Lower leg skin (tissue), 4 donors: ENCODE results near the gene NR6A1. TPM values are rescaled to one million over a fixed set of nuclear protein-coding genes. Genes with fewer than 3 reads are reported as not detected.

ENCODE experiments used
- DNase-seq, 2 donors: peaks; one replicate each; pipeline ENCODE4 v3.0.0-alpha.2; 2019; ENCODE audit warnings: low spot score in 2 of 2
- H3K4me3 ChIP-seq: fragments of 200-600 bp; sonication (generic); 2 replicates; pipeline ENCODE4 v1.5.1; 2017; ENCODE audit warnings: mild to moderate bottlenecking, low read depth; ENCODE audit not compliant: poor library complexity, severe bottlenecking
- CTCF ChIP-seq, 3 donors: fragments of 450-650 bp; IDR thresholded peaks; one replicate each; pipeline ENCODE4 v1.5.1; 2016; ENCODE audit warnings: antibody characterized with exemption in 3 of 3, mild to moderate bottlenecking in 3 of 3, moderate library complexity in 2 of 3
- POLR2A ChIP-seq, 2 donors: fragments of 450-650 bp; IDR thresholded peaks; one replicate each; pipeline ENCODE4 v1.6.1; 2016 to 2017; ENCODE audit warnings: antibody characterized with exemption in 2 of 2, mild to moderate bottlenecking in 1 of 2, moderate library complexity in 1 of 2
- WGBS, 2 donors: methylation state at CpG; one replicate each; pipeline ENCODE4 v1.1.5; 2018; 5-methylcytosine and 5-hydroxymethylcytosine counted together
- intact Hi-C: fragments of 100-400 bp; cut with DNase I; formaldehyde crosslinking; loops from one replicate; pipeline ENCODE4 v1.15.0; 2023; ENCODE audit warnings: low total_unique reads
- total RNA-seq, 4 donors: library from RNA; depleted of rRNA; stranded (reverse); fragments of >200 nt; gene quantifications; one replicate each; pipeline ENCODE4 v1.1.0, GENCODE V29; 2016

Gene NR6A1
- total RNA-seq, 4 donors from 2014 or later = 3.0 to 4.9 (median 3.8) TPM

- 65% methylated on average over 3 of the region's 3 CpGs for WGBS, 2 donors
- intact Hi-C loops = no loop called here
- TF ChIP-seq CTCF (IDR thresholded peaks at IDR 0.05) (no peak), POLR2A (IDR thresholded peaks at IDR 0.05) (no peak)
- no peak overlapping the region for H3K4me3 ChIP-seq
- DNase-seq = no peak
These were observed 8.5 kb downstream of the NR6A1 start for GRCh38 chr9:124762633-124763032.

- no peak overlapping the region for H3K4me3 ChIP-seq
- intact Hi-C loops = no loop called here
- no peak for TF ChIP-seq CTCF (IDR thresholded peaks at IDR 0.05)
- no peak for TF ChIP-seq POLR2A (IDR thresholded peaks at IDR 0.05)
- WGBS, 2 donors = 84 to 87% methylated on average over 3 of the region's 3 CpGs
- DNase-seq = no peak
These were observed 9.4 kb downstream of the NR6A1 start for GRCh38 chr9:124761710-124762109.

- no peak for DNase-seq
- 74 to 78% methylated on average over 2 of the region's 2 CpGs for WGBS, 2 donors
- intact Hi-C loops = no loop called here
These were observed 9.9 kb downstream of the NR6A1 start for GRCh38 chr9:124761196-124761595.

GRCh38 chr9:124760719-124761118 lies 10.4 kb downstream of the NR6A1 start:
- no peak for DNase-seq
- TF ChIP-seq CTCF (IDR thresholded peaks at IDR 0.05) (no peak), POLR2A (IDR thresholded peaks at IDR 0.05) (no peak)
- no peak overlapping the region for H3K4me3 ChIP-seq
- intact Hi-C loops = no loop called here
- WGBS, 2 donors = 94 to 95% methylated on average over 2 of the region's 2 CpGs

More at GRCh38 chr9:124761196-124761595, 9.9 kb downstream of the NR6A1 start:
- TF ChIP-seq POLR2A (IDR thresholded peaks at IDR 0.05) = no peak
- no peak for TF ChIP-seq CTCF (IDR thresholded peaks at IDR 0.05)
- H3K4me3 ChIP-seq = no peak overlapping the region

GRCh38 chr9:124759327-124759726 lies 11.8 kb downstream of the NR6A1 start:
- DNase-seq = no peak
- intact Hi-C loops = loop anchor here (5.0 kb wide), 1 partner anchor 1793 kb away; no protein-coding TSS in a partner anchor
- WGBS, 2 donors = 96 to 100% methylated on average over 2 of the region's 2 CpGs
- TF ChIP-seq POLR2A (IDR thresholded peaks at IDR 0.05) (no peak), CTCF (IDR thresholded peaks at IDR 0.05) (no peak)
- no peak overlapping the region for H3K4me3 ChIP-seq

GRCh38 chr9:124758691-124759090 lies 12.4 kb downstream of the NR6A1 start:
- no peak for DNase-seq
- TF ChIP-seq POLR2A (IDR thresholded peaks at IDR 0.05) = no peak
- no peak for TF ChIP-seq CTCF (IDR thresholded peaks at IDR 0.05)
- H3K4me3 ChIP-seq = no peak overlapping the region
- intact Hi-C loops = loop anchor here (5.0 kb wide), 1 partner anchor 1794 kb away; no protein-coding TSS in a partner anchor
